ENCODE measurements around the gene SYNPR. TPM values are rescaled to one million over a fixed set of nuclear protein-coding genes. Genes with fewer than 3 reads are reported as not detected.

SYNPR gene
- total and polyA plus RNA-seq, 2 donors from 2014 or later, result not detected

DNA sequence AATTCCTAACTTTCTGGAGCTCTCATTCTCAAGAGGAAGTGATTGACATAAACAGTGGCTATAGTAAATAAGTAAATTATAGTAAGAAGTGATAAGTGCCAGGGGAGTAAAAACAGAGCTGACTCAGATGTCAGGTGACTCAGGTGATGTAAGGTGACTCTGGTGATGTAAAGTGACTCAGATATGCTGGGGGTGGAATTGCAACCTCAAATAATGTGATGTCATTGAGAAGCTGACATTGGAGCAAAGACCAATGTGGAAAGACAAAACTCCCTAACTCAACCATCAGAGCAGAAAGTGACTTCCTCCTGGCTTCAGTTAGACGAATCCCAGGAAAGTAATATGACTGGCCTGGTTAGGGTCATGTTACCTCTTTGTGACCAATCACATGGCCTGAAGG, 230.2 kb downstream of the SYNPR start:
- no peak overlapping the region for H3K9ac ChIP-seq (ENCODE audit: low read length in 3 of 3)
- H3K4me3 ChIP-seq (ENCODE audit: low read length in 3 of 3), result no peak overlapping the region
- no peaks in the 10 kb centered on the region for H3K4me1 ChIP-seq (ENCODE audit: control insufficient read depth in 2 of 3, insufficient read depth in 2 of 3, low read depth in 1 of 3, low read length in 3 of 3)
- FAIRE-seq (no peak), DNase-seq (no peak)
- no peak overlapping the region for H3K27ac ChIP-seq (ENCODE audit: low read depth in 2 of 2, low read length in 2 of 2)
- intact Hi-C loops (cut with DNase I), result no loop called here
- TF ChIP-seq, protein P1, sequence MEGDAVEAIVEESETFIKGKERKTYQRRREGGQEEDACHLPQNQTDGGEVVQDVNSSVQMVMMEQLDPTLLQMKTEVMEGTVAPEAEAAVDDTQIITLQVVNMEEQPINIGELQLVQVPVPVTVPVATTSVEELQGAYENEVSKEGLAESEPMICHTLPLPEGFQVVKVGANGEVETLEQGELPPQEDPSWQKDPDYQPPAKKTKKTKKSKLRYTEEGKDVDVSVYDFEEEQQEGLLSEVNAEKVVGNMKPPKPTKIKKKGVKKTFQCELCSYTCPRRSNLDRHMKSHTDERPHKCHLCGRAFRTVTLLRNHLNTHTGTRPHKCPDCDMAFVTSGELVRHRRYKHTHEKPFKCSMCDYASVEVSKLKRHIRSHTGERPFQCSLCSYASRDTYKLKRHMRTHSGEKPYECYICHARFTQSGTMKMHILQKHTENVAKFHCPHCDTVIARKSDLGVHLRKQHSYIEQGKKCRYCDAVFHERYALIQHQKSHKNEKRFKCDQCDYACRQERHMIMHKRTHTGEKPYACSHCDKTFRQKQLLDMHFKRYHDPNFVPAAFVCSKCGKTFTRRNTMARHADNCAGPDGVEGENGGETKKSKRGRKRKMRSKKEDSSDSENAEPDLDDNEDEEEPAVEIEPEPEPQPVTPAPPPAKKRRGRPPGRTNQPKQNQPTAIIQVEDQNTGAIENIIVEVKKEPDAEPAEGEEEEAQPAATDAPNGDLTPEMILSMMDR (IDR thresholded peaks at IDR 0.05; ENCODE audit: borderline replicate concordance, extremely low read depth, insufficient read depth), result no peak
- no peaks in the 10 kb centered on the region for H3K36me3 ChIP-seq (ENCODE audit: control insufficient read depth in 2 of 3, insufficient read depth in 3 of 3, low read length in 3 of 3)
- H3K27me3 ChIP-seq (ENCODE audit: control insufficient read depth, insufficient read depth, low read length), result no peaks in the 10 kb centered on the region
- no peaks in the 10 kb centered on the region for H3K9me3 ChIP-seq (ENCODE audit: control insufficient read depth in 2 of 3, insufficient read depth in 1 of 3, low read length in 3 of 3)

DNA sequence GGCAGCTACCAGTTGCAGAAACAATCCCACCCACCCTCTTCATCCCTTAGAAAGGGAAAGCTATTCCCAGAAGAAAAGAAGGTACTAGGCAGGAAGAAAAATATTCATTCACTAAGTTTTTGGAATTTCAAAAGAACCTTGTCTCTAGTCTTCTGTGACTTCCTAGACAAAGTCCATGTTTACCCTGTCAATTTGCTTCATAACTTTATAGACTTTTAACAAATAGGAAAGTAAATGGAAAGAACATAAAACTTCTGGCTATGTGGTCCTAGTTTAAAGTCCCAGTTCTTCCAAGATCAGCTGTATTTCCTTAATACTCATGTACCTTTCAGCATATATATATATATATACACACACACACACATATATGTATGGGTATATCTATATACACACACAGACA, 230.7 kb downstream of the SYNPR start:
- intact Hi-C loops (cut with DNase I), result no loop called here
- no peak for DNase-seq
- TF ChIP-seq, protein P1 (IDR thresholded peaks at IDR 0.05; ENCODE audit: borderline replicate concordance, extremely low read depth, insufficient read depth), result no peak
- FAIRE-seq, result no peak
- Histone ChIP-seq H3K9me3 (ENCODE audit: control insufficient read depth in 2 of 3, insufficient read depth in 1 of 3, low read length in 3 of 3) (no peaks in the 10 kb centered on the region), H3K4me1 (ENCODE audit: control insufficient read depth in 2 of 3, insufficient read depth in 2 of 3, low read depth in 1 of 3, low read length in 3 of 3) (no peaks in the 10 kb centered on the region), H3K36me3 (ENCODE audit: control insufficient read depth in 2 of 3, insufficient read depth in 3 of 3, low read length in 3 of 3) (no peaks in the 10 kb centered on the region), H3K4me3 (ENCODE audit: low read length in 3 of 3) (no peak overlapping the region), H3K27ac (ENCODE audit: low read depth in 2 of 2, low read length in 2 of 2) (no peak overlapping the region), H3K9ac (ENCODE audit: low read length in 3 of 3) (no peak overlapping the region), H3K27me3 (ENCODE audit: control insufficient read depth, insufficient read depth, low read length) (no peaks in the 10 kb centered on the region)

DNA sequence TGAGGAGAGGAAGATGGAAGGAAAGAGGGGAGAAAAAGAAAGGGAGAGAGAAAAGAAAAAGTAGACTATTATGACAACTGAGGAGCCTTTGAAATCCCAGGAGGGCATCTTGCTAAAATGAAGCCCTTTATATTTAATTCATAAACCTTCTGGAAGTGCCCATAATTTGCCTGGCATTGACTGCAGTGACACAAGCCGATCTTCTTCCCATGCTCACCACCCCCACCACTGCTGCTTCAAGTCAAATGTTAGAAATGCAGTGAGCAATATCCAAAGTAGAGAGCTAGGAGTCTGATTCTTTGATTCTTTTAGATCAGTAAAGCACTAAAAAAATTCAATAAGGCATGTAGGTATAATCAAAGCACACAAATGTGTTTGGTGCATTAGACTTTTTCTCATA, 235.7 kb downstream of the SYNPR start:
- Histone ChIP-seq H3K4me3 (ENCODE audit: low read length in 3 of 3) (no peak overlapping the region), H3K27me3 (ENCODE audit: control insufficient read depth, insufficient read depth, low read length) (no peaks in the 10 kb centered on the region), H3K36me3 (ENCODE audit: control insufficient read depth in 2 of 3, insufficient read depth in 3 of 3, low read length in 3 of 3) (no peaks in the 10 kb centered on the region), H3K27ac (ENCODE audit: low read depth in 2 of 2, low read length in 2 of 2) (no peak overlapping the region), H3K9ac (ENCODE audit: low read length in 3 of 3) (no peak overlapping the region), H3K4me1 (ENCODE audit: control insufficient read depth in 2 of 3, insufficient read depth in 2 of 3, low read depth in 1 of 3, low read length in 3 of 3) (no peaks in the 10 kb centered on the region), H3K9me3 (ENCODE audit: control insufficient read depth in 2 of 3, insufficient read depth in 1 of 3, low read length in 3 of 3) (no peaks in the 10 kb centered on the region)
- TF ChIP-seq, protein P1 (IDR thresholded peaks at IDR 0.05; ENCODE audit: borderline replicate concordance, extremely low read depth, insufficient read depth), result no peak
- FAIRE-seq, result no peak
- no peak for DNase-seq
- intact Hi-C loops (cut with DNase I), result no loop called here

DNA sequence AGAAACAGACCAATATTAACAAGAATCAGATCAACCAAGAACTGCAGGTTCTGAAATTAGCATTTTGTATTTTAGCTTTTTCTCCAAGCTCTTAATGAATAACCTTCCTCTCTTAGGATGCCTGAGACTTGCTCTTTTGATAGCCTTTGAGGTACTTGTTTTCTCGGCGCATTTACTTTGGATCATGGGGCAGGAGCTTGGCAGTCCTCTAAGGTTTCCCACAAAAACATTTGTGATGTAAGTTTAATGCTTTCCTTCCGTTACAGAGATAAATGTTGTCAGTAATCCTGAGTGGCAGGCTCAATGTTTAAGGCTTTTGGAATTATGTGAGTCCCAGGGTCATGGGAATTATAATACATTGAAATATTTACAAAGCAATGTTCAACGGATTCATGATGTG, 236.6 kb downstream of the SYNPR start:
- no peak overlapping the region for H3K9ac ChIP-seq (ENCODE audit: low read length in 3 of 3)
- no peak overlapping the region for H3K27ac ChIP-seq (ENCODE audit: low read depth in 2 of 2, low read length in 2 of 2)
- H3K4me3 ChIP-seq (ENCODE audit: low read length in 3 of 3), result no peak overlapping the region
- intact Hi-C loops (cut with DNase I), result no loop called here
- no peaks in the 10 kb centered on the region for H3K9me3 ChIP-seq (ENCODE audit: control insufficient read depth in 2 of 3, insufficient read depth in 1 of 3, low read length in 3 of 3)
- no peaks in the 10 kb centered on the region for H3K4me1 ChIP-seq (ENCODE audit: control insufficient read depth in 2 of 3, insufficient read depth in 2 of 3, low read depth in 1 of 3, low read length in 3 of 3)
- no peaks in the 10 kb centered on the region for H3K27me3 ChIP-seq (ENCODE audit: control insufficient read depth, insufficient read depth, low read length)
- TF ChIP-seq, protein P1 (IDR thresholded peaks at IDR 0.05; ENCODE audit: borderline replicate concordance, extremely low read depth, insufficient read depth), result no peak
- FAIRE-seq (no peak), DNase-seq (no peak)
- no peaks in the 10 kb centered on the region for H3K36me3 ChIP-seq (ENCODE audit: control insufficient read depth in 2 of 3, insufficient read depth in 3 of 3, low read length in 3 of 3)

Measured in kidney (tissue), 14 donors.